Measurements from ENCODE around the gene MTHFD1L. TPM values are rescaled to one million over a fixed set of nuclear protein-coding genes. Genes with fewer than 3 reads are reported as not detected.

Gene MTHFD1L
- total and polyA plus RNA-seq, 9 of the 15 experiments (the other 6 are each of a cell fraction or from before 2014, with no cell fraction given), result 20.9 to 128 (median 61.0) TPM

- no peak for TF ChIP-seq REST (IDR thresholded peaks at IDR 0.05; ENCODE audit: borderline replicate concordance)
- no peak for TF ChIP-seq REST (CRISPR knock-in tag; IDR thresholded peaks at IDR 0.05; ENCODE audit: low read depth)
- TF ChIP-seq GTF2B (IDR thresholded peaks at IDR 0.05; ENCODE audit: extremely low read depth, insufficient read length), result no peak
- no peak for TF ChIP-seq TEAD4 (IDR thresholded peaks at IDR 0.05; ENCODE audit: low read length)
- no peak for TF ChIP-seq TEAD4 (CRISPR knock-in tag; IDR thresholded peaks at IDR 0.05; ENCODE audit: borderline replicate concordance)
- TF ChIP-seq PCBP2 (IDR thresholded peaks at IDR 0.05; ENCODE audit: low read depth, low read length, poor library complexity, severe bottlenecking), result no peak
- TF ChIP-seq DIDO1 (tag; IDR thresholded peaks at IDR 0.05; ENCODE audit: low read depth), result no peak
- no peak for TF ChIP-seq ZNF280B (CRISPR knock-in tag; IDR thresholded peaks at IDR 0.05)
- TF ChIP-seq ZNF263 (CRISPR knock-in tag; IDR thresholded peaks at IDR 0.05; ENCODE audit: borderline replicate concordance), result no peak
- TF ChIP-seq ZNF609 (CRISPR knock-in tag; IDR thresholded peaks at IDR 0.05; ENCODE audit: borderline replicate concordance), result no peak
These were observed 245.0 kb downstream of the MTHFD1L start (continued) for GRCh38 chr6:151110576-151110905.

Data from K562 (cell line).